ENCODE data around the gene MYO16. TPM values are rescaled to one million over a fixed set of nuclear protein-coding genes. Genes with fewer than 3 reads are reported as not detected.

The MYO16 gene
- polyA plus RNA-seq, 2 of the 4 experiments (the other 2 are of a cell fraction) = 0.03 to 0.06 TPM

GRCh38 chr13:109228211-109228610 lies 598.8 kb downstream of the MYO16 start (continued):
- TF ChIP-seq E2F6 (IDR thresholded peaks at IDR 0.05; ENCODE audit: borderline replicate concordance, low read depth) (no peak), EHF (CRISPR knock-in tag; IDR thresholded peaks at IDR 0.05) (no peak), KDM1A (IDR thresholded peaks at IDR 0.05; ENCODE audit: low read depth) (no peak)

DNA sequence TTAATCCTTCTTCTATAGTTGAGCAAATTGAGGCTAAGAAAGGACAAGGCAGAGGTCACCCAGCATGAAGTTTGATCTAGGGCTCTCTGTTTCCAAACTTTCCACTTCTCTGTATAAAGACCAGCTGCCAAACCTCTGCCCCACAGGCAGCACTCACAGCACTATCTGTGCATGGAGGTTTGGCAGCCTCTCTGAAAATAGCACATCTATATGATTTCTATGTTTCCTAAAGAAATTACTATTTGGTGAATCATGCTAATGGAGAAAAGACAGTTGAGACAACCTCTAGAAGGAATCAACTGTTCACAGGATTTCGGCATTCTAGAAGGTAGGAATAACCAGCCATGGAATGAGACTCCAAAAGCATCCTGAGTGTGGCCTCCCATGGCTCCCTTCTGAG lies 602.5 kb downstream of the MYO16 start:
- no peaks in the 10 kb centered on the region for H3K4me1 ChIP-seq
- CTCF ChIA-PET = no interaction called here
- DNase-seq (ENCODE audit: low read depth in 1 of 2, low spot score in 1 of 2) (no peak), ATAC-seq (no peak), FAIRE-seq (no peak)
- WGBS (ENCODE audit: missing lambda C conversion rate) = 100% methylated on average over 1 of the region's 1 CpG
- POLR2A ChIA-PET = no interaction called here
- H3K9me3 ChIP-seq = no peaks in the 10 kb centered on the region; the same call in 2 of the 3 replicates
- no peak overlapping the region for H3K4me2 ChIP-seq
- TF ChIP-seq MAX (IDR thresholded peaks at IDR 0.05) (no peak), PHF8 (IDR thresholded peaks at IDR 0.05; ENCODE audit: borderline replicate concordance, low read depth) (no peak), NPAS2 (CRISPR knock-in tag; IDR thresholded peaks at IDR 0.05; ENCODE audit: borderline replicate concordance) (no peak), POLR2A (IDR thresholded peaks at IDR 0.05; ENCODE audit: low read length) (no peak), SMC3 (IDR thresholded peaks at IDR 0.05) (no peak), BHLHE40 (IDR thresholded peaks at IDR 0.05; ENCODE audit: low read depth, low read length) (no peak), SREBF2 (IDR thresholded peaks at IDR 0.05) (no peak), FOSB (CRISPR knock-in tag; IDR thresholded peaks at IDR 0.05) (no peak), ZC3H11A (IDR thresholded peaks at IDR 0.05) (no peak), NFE2L2 (conservative IDR thresholded peaks at IDR 0.05; ENCODE audit: low read length) (no peak), ESRRA (IDR thresholded peaks at IDR 0.05; ENCODE audit: borderline replicate concordance, low read length) (no peak), NR3C1 (IDR thresholded peaks at IDR 0.05) (no peak), JUNB (IDR thresholded peaks at IDR 0.05) (no peak), GATA3 (IDR thresholded peaks at IDR 0.05; ENCODE audit: borderline replicate concordance) (no peak), HDAC2 (IDR thresholded peaks at IDR 0.05) (no peak), KDM1A (IDR thresholded peaks at IDR 0.05; ENCODE audit: low read depth) (no peak), ZFP36 (IDR thresholded peaks at IDR 0.05; ENCODE audit: borderline replicate concordance, partially characterized antibody) (no peak), POLR2AphosphoS2 (conservative IDR thresholded peaks at IDR 0.05; ENCODE audit: low read length) (no peak)
- H3K27ac ChIP-seq = no peak overlapping the region
- no peak overlapping the region for H3K4me3 ChIP-seq

GRCh38 chr13:109233293-109233692 lies 603.9 kb downstream of the MYO16 start:
- Histone ChIP-seq H3K9me3 (no peaks in the 10 kb centered on the region; the same call in 2 of the 3 replicates), H3K4me2 (no peak overlapping the region), H3K4me3 (no peak overlapping the region), H3K27ac (no peak overlapping the region), H3K4me1 (no peaks in the 10 kb centered on the region)
- no peak for FAIRE-seq
- ChIA-PET CTCF (no interaction called here), POLR2A (no interaction called here)
- 96% methylated on average over 5 of the region's 5 CpGs for WGBS (ENCODE audit: missing lambda C conversion rate)
- no peak for ATAC-seq
- no peak for TF ChIP-seq CHD2 (IDR thresholded peaks at IDR 0.05; ENCODE audit: low read length, partially characterized antibody)
- no peak for TF ChIP-seq CBX8 (IDR thresholded peaks at IDR 0.05)
- TF ChIP-seq EHMT2 (IDR thresholded peaks at IDR 0.05; ENCODE audit: low read depth) = no peak
- TF ChIP-seq, protein P1, sequence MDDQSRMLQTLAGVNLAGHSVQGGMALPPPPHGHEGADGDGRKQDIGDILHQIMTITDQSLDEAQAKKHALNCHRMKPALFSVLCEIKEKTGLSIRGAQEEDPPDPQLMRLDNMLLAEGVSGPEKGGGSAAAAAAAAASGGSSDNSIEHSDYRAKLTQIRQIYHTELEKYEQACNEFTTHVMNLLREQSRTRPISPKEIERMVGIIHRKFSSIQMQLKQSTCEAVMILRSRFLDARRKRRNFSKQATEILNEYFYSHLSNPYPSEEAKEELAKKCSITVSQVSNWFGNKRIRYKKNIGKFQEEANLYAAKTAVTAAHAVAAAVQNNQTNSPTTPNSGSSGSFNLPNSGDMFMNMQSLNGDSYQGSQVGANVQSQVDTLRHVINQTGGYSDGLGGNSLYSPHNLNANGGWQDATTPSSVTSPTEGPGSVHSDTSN (IDR thresholded peaks at IDR 0.05) = no peak
- no peak for TF ChIP-seq ZFP36 (IDR thresholded peaks at IDR 0.05; ENCODE audit: borderline replicate concordance, partially characterized antibody)
- TF ChIP-seq KDM1A (IDR thresholded peaks at IDR 0.05; ENCODE audit: low read depth) = no peak
- DNase-seq (ENCODE audit: low read depth in 1 of 2, low spot score in 1 of 2) = no peak

DNA sequence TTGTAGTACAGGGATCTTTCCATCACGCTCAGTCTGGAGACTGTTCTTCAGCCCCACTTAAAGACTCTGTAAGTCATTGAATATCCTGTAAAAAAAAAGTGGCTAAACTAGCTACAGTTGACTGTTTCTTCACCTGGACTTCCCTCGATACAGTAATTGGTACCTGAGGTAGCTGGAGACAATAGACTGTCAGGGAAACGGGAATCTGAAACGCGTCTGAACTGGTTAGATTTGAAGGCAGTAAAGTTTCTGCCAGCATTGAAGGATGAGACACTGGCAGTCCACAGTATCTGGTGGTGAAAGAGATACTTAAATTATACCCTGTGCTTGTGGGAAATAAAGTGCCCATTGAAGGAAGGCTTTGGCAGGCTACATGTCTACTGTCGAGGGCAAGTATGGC lies 606.5 kb downstream of the MYO16 start:
- Histone ChIP-seq H3K4me3 (no peak overlapping the region), H3K4me2 (no peak overlapping the region), H3K4me1 (no peaks in the 10 kb centered on the region), H3K9me3 (no peaks in the 10 kb centered on the region), H3K27ac (0 out of 6 replicates have a peak overlapping the region, but pooled peaks of 1 of the 2 experiments have one; percentile 20)
- FAIRE-seq (no peak), ATAC-seq (no peak), DNase-seq (ENCODE audit: low read depth in 1 of 2, low spot score in 1 of 2) (no peak)
- POLR2A ChIA-PET = no interaction called here
- WGBS (ENCODE audit: missing lambda C conversion rate) = 78% methylated on average over 6 of the region's 6 CpGs
- CTCF ChIA-PET = interaction anchor here (0.7 kb wide), 1 partner anchor 8 kb away, joined by 3 read pairs; no protein-coding TSS in a partner anchor
- TF ChIP-seq TFCP2L1 (CRISPR knock-in tag; IDR thresholded peaks at IDR 0.05) (no peak), SMC3 (IDR thresholded peaks at IDR 0.05) (no peak), GATA3 (IDR thresholded peaks at IDR 0.05; ENCODE audit: borderline replicate concordance) (no peak), MYC (IDR thresholded peaks at IDR 0.05; ENCODE audit: borderline replicate concordance, low read length) (no peak), E2F6 (IDR thresholded peaks at IDR 0.05; ENCODE audit: borderline replicate concordance, low read depth) (no peak), HMGXB4 (CRISPR knock-in tag; IDR thresholded peaks at IDR 0.05; ENCODE audit: borderline replicate concordance) (no peak), HDAC2 (IDR thresholded peaks at IDR 0.05) (no peak), KDM5A (IDR thresholded peaks at IDR 0.05) (no peak), CBX2 (IDR thresholded peaks at IDR 0.05; ENCODE audit: borderline replicate concordance, low read depth) (no peak)
